Endothelial cell (in vitro differentiated cells): ENCODE results near the gene PRKG1. TPM values are rescaled to one million over a fixed set of nuclear protein-coding genes. Genes with fewer than 3 reads are reported as not detected.

Experiments
- DNase-seq: peaks from one replicate; pipeline ENCODE4 v3.0.0; 2021; ENCODE audit warnings: low spot score
- H3K27ac Mint-ChIP-seq: one replicate; pipeline ENCODE4 v1.8.0; 2021; ENCODE audit warnings: mixed read lengths, inconsistent platforms; ENCODE audit not compliant: unreplicated experiment
- H3K27me3 Mint-ChIP-seq: one replicate; pipeline ENCODE4 v1.8.0; 2021; ENCODE audit warnings: mild to moderate bottlenecking, moderate library complexity, mixed read lengths, inconsistent platforms; ENCODE audit not compliant: unreplicated experiment
- H3K36me3 Mint-ChIP-seq: one replicate; pipeline ENCODE4 v1.8.0; 2021; ENCODE audit warnings: mild to moderate bottlenecking, low read depth, mixed read lengths, inconsistent platforms; ENCODE audit not compliant: unreplicated experiment
- H3K4me1 Mint-ChIP-seq: one replicate; pipeline ENCODE4 v1.8.0; 2021; ENCODE audit warnings: mild to moderate bottlenecking, mixed read lengths, inconsistent platforms; ENCODE audit not compliant: unreplicated experiment
- H3K4me3 Mint-ChIP-seq: one replicate; pipeline ENCODE4 v1.8.0; 2021; ENCODE audit warnings: mild to moderate bottlenecking, mixed read lengths, inconsistent platforms; ENCODE audit not compliant: unreplicated experiment
- H3K9me3 Mint-ChIP-seq: one replicate; pipeline ENCODE4 v1.8.0; 2021; ENCODE audit warnings: mixed read lengths, inconsistent platforms; ENCODE audit not compliant: unreplicated experiment
- CTCF ChIP-seq: fragments of 200-600 bp; sonication (generic); IDR thresholded peaks from one replicate; pipeline ENCODE4 v1.5.0; 2021; ENCODE audit warnings: antibody characterized with exemption; ENCODE audit not compliant: unreplicated experiment
- total RNA-seq: library from RNA; stranded (reverse); fragmentation: NEBNext Ultra II Directional; extraction: Animal tissue kit (Norgen Biotek cat#: 25700); gene quantifications from one replicate; pipeline ENCODE4 v1.2.1, GENCODE V29; 2021; ENCODE audit not compliant: unreplicated experiment

Gene PRKG1
- total RNA-seq, 1 donor from 2014 or later = 10.7 TPM

GRCh38 chr10:51980752-51981151 is 906.5 kb downstream of the PRKG1 start:
- no peak for DNase-seq
- no peaks in the 10 kb centered on the region for H3K9me3 Mint-ChIP-seq
- peaks cover 2% of the 10 kb centered on the region for H3K4me1 Mint-ChIP-seq
- no peaks in the 10 kb centered on the region for H3K36me3 Mint-ChIP-seq
- no peak overlapping the region for H3K27ac Mint-ChIP-seq
- no peak for TF ChIP-seq CTCF
- no peaks in the 10 kb centered on the region for H3K27me3 Mint-ChIP-seq
- no peak overlapping the region for H3K4me3 Mint-ChIP-seq

GRCh38 chr10:51981731-51982130 is 907.4 kb downstream of the PRKG1 start:
- TF ChIP-seq CTCF = no peak
- no peak for DNase-seq
- no peaks in the 10 kb centered on the region for H3K9me3 Mint-ChIP-seq
- no peak overlapping the region for H3K27ac Mint-ChIP-seq
- H3K36me3 Mint-ChIP-seq = no peaks in the 10 kb centered on the region
- H3K4me3 Mint-ChIP-seq = no peak overlapping the region
- H3K27me3 Mint-ChIP-seq = no peaks in the 10 kb centered on the region
- H3K4me1 Mint-ChIP-seq = peaks cover 10% of the 10 kb centered on the region

GRCh38 chr10:51983481-51983880 is 909.2 kb downstream of the PRKG1 start:
- H3K4me1 Mint-ChIP-seq = peaks cover 12% of the 10 kb centered on the region
- DNase-seq = no peak
- no peaks in the 10 kb centered on the region for H3K27me3 Mint-ChIP-seq
- no peaks in the 10 kb centered on the region for H3K9me3 Mint-ChIP-seq
- no peaks in the 10 kb centered on the region for H3K36me3 Mint-ChIP-seq
- H3K4me3 Mint-ChIP-seq = no peak overlapping the region
- TF ChIP-seq CTCF = no peak
- no peak overlapping the region for H3K27ac Mint-ChIP-seq

GRCh38 chr10:51985336-51985735 is 911.0 kb downstream of the PRKG1 start:
- Mint-ChIP-seq H3K36me3 (no peaks in the 10 kb centered on the region), H3K9me3 (no peaks in the 10 kb centered on the region), H3K4me1 (peaks cover 12% of the 10 kb centered on the region), H3K27ac (no peak overlapping the region), H3K4me3 (no peak overlapping the region), H3K27me3 (no peaks in the 10 kb centered on the region)
- no peak for DNase-seq
- no peak for TF ChIP-seq CTCF

GRCh38 chr10:51986516-51986915 is 912.2 kb downstream of the PRKG1 start:
- DNase-seq = no peak
- Mint-ChIP-seq H3K4me1 (peaks cover 12% of the 10 kb centered on the region), H3K9me3 (no peaks in the 10 kb centered on the region), H3K36me3 (no peaks in the 10 kb centered on the region), H3K4me3 (no peak overlapping the region), H3K27ac (no peak overlapping the region), H3K27me3 (no peaks in the 10 kb centered on the region)
- TF ChIP-seq CTCF = no peak
